HG03103 (cell line): Measurements from ENCODE around the gene SLC25A29.

Experiments
- ATAC-seq: cut with Tn5 transposase; IDR thresholded peaks from one replicate; pipeline ENCODE4 v1.9.1; 2021; ENCODE audit warnings: low read depth; ENCODE audit not compliant: unreplicated experiment

Gene SLC25A29

DNA sequence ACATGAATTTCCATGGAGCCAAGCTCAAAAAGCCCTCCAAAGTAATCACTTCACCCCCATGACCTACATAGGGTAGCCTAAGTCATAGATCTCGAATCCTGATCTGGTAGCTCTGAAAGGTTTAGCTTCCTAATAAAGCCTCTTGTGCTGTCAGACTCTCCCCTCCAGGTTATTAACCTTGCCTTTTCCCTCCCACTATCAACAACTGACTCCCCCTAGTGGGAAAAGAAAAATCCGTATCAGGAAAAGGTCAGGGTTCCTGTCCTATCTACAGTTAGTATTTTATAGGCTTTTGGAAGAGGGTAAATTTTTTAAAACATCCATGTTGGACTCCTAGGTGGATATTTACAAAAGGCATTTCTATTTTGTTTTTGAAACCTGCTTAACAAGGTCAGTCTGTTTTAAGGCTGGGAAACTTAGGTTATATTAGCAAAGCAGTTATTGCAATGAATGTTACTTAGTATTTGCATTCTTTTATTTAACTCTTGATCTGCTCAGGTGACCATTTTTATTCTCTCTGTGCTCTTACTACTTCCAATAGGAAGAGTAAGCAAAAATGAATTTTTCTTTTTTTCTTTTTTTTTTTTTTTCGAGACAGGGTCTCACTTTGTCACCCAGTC is 59.3 kb downstream of the SLC25A29 start:
- ATAC-seq: no peak

DNA sequence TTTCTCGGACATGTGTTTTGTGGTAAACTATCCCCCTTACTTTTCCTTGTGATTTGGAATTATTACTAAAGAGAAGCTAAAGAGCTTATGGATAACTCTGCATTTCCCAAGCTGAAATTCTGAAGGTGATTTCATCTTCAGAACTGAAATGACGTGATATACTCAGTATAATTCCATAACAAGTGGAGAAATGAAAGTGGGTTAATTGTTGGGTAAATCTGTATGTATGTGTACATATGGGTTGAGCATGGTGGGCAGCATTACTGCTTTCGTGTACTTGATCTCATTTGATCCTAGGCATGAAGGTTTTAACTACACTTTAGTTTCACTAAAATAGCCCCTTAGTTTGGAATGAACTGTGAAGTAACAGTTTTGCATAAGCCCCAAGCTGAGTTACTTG is 63.2 kb downstream of the SLC25A29 start:
- no peak for ATAC-seq

DNA sequence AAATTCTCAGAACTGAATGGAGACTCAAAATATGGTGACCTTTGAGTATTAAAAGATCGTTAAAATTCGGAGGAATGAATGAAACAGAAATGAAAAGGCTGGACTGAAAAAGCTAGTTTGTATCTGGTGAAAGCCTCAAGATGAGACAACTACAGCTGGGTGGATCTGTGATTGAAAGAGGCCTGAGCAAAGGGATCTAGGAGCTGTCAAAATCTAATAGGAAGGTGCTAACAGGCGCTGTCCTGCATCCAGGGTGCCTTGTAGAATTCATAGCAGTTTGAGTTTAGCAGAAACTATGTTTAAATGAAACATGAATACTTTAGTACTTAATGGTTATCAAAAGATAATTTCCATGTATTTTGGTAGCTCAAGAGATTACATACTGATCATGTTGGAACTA is 65.0 kb downstream of the SLC25A29 start:
- ATAC-seq: no peak
